ENCODE data around the gene CNOT9.

DNA sequence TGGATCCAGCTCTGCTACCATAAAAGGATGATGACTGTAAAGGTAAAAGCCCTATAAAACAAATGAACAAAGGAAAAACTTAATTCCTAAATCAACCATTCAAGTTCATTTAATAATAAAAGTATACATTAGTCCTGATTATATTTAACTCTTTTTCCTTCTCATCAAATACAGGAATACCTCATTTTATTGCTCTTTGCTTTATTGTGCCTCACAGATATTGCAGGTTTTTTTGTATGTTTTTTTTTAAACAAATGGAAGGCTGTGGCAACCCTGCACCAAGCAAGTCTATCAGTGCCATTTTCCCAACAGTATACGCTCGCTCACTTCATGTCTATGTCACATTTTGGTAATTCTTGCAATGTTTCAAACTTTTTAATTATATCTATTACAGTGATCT lies 38.6 kb upstream of the CNOT9 start:
- TF ChIP-seq, protein P1, sequence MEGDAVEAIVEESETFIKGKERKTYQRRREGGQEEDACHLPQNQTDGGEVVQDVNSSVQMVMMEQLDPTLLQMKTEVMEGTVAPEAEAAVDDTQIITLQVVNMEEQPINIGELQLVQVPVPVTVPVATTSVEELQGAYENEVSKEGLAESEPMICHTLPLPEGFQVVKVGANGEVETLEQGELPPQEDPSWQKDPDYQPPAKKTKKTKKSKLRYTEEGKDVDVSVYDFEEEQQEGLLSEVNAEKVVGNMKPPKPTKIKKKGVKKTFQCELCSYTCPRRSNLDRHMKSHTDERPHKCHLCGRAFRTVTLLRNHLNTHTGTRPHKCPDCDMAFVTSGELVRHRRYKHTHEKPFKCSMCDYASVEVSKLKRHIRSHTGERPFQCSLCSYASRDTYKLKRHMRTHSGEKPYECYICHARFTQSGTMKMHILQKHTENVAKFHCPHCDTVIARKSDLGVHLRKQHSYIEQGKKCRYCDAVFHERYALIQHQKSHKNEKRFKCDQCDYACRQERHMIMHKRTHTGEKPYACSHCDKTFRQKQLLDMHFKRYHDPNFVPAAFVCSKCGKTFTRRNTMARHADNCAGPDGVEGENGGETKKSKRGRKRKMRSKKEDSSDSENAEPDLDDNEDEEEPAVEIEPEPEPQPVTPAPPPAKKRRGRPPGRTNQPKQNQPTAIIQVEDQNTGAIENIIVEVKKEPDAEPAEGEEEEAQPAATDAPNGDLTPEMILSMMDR (IDR thresholded peaks at IDR 0.05; ENCODE audit: low read length): no peak
- no peak for TF ChIP-seq EZH2 (IDR thresholded peaks at IDR 0.05; ENCODE audit: borderline replicate concordance, low read length)

All from OCI-LY1 (cell line).